GM12878 (cell line): ENCODE results near the gene IQCH.

ENCODE experiments used
- POLR2A ChIP-seq: IDR thresholded peaks from 2 replicates; pipeline ENCODE4 v1.6.1; 2011; ENCODE audit warnings: low read depth, mild to moderate bottlenecking, low read length
- POLR2AphosphoS5 ChIP-seq: IDR thresholded peaks from 2 replicates; pipeline ENCODE4 v1.6.1; 2011; ENCODE audit warnings: mild to moderate bottlenecking, low read length, inconsistent platforms
- TF ChIP-seq, protein P1 (sequence below): IDR thresholded peaks from 2 replicates; pipeline ENCODE4 v1.6.1; 2012; ENCODE audit warnings: low read depth, low read length, improper control_type of control experiment
- TF ChIP-seq, protein P2 (sequence below): IDR thresholded peaks from 2 replicates; pipeline ENCODE4 v1.6.1; 2011; ENCODE audit warnings: low read depth, low read length, improper control_type of control experiment, borderline replicate concordance
- TF ChIP-seq, protein P3 (sequence below): fragments of 450-650 bp; formaldehyde crosslinking; IDR thresholded peaks from 2 replicates; pipeline ENCODE4 v1.5.0; 2022; ENCODE audit warnings: mild to moderate bottlenecking, missing genetic modification characterization
- TF ChIP-seq, protein P4 (sequence below), 3 experiments: IDR thresholded peaks in 2 of 3; conservative IDR thresholded peaks in 1 of 3; 2 replicates each; pipeline ENCODE4 v1.5.1; 2011; ENCODE audit warnings: low read depth in 3 of 3, low read length in 3 of 3, mild to moderate bottlenecking in 3 of 3, control low read depth in 2 of 3, moderate library complexity in 2 of 3, inconsistent platforms in 1 of 3, mixed read lengths in 1 of 3; ENCODE audit not compliant: control insufficient read depth in 2 of 3, insufficient read depth in 1 of 3; ENCODE audit errors: extremely low read depth in 1 of 3

DNA sequence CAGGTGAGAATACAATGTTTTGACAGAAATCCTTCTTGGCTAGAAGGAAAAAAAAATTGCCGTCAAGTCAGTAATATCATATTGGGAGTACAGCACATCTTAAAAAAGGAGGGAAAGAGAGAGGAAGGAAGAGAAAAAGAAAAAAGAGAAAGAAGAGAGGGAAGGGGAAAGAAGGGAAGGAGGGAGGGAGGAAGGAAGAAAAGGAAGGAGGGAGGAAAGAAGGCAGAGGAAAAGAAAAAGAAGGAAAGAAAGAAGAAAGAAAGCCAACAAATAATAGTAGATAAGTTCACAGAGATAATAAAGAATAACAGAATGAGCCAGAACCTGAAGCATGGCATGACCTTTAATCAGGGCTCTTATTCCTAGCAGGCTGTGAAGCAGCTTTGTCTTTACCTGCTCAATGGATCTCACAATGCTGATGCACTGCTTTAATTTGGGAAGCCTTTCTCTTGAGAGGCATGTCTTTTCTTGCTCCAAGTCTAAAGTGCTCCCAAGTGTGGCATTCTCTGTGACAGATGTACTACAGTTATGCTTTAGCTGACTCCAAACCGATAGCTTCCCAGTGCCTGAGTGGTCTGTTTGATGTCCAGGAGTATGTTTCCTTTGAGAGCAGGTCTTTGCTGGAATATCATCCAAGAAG, 114.9 kb downstream of the IQCH start:
- TF ChIP-seq, protein P1, sequence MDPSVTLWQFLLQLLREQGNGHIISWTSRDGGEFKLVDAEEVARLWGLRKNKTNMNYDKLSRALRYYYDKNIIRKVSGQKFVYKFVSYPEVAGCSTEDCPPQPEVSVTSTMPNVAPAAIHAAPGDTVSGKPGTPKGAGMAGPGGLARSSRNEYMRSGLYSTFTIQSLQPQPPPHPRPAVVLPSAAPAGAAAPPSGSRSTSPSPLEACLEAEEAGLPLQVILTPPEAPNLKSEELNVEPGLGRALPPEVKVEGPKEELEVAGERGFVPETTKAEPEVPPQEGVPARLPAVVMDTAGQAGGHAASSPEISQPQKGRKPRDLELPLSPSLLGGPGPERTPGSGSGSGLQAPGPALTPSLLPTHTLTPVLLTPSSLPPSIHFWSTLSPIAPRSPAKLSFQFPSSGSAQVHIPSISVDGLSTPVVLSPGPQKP: no peak
- TF ChIP-seq POLR2A: no peak
- TF ChIP-seq, protein P2, sequence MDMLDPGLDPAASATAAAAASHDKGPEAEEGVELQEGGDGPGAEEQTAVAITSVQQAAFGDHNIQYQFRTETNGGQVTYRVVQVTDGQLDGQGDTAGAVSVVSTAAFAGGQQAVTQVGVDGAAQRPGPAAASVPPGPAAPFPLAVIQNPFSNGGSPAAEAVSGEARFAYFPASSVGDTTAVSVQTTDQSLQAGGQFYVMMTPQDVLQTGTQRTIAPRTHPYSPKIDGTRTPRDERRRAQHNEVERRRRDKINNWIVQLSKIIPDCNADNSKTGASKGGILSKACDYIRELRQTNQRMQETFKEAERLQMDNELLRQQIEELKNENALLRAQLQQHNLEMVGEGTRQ: no peak
- TF ChIP-seq POLR2AphosphoS5: no peak
- TF ChIP-seq, protein P3, sequence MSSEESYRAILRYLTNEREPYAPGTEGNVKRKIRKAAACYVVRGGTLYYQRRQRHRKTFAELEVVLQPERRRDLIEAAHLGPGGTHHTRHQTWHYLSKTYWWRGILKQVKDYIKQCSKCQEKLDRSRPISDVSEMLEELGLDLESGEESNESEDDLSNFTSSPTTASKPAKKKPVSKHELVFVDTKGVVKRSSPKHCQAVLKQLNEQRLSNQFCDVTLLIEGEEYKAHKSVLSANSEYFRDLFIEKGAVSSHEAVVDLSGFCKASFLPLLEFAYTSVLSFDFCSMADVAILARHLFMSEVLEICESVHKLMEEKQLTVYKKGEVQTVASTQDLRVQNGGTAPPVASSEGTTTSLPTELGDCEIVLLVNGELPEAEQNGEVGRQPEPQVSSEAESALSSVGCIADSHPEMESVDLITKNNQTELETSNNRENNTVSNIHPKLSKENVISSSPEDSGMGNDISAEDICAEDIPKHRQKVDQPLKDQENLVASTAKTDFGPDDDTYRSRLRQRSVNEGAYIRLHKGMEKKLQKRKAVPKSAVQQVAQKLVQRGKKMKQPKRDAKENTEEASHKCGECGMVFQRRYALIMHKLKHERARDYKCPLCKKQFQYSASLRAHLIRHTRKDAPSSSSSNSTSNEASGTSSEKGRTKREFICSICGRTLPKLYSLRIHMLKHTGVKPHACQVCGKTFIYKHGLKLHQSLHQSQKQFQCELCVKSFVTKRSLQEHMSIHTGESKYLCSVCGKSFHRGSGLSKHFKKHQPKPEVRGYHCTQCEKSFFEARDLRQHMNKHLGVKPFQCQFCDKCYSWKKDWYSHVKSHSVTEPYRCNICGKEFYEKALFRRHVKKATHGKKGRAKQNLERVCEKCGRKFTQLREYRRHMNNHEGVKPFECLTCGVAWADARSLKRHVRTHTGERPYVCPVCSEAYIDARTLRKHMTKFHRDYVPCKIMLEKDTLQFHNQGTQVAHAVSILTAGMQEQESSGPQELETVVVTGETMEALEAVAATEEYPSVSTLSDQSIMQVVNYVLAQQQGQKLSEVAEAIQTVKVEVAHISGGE: no peak
- TF ChIP-seq, protein P4, sequence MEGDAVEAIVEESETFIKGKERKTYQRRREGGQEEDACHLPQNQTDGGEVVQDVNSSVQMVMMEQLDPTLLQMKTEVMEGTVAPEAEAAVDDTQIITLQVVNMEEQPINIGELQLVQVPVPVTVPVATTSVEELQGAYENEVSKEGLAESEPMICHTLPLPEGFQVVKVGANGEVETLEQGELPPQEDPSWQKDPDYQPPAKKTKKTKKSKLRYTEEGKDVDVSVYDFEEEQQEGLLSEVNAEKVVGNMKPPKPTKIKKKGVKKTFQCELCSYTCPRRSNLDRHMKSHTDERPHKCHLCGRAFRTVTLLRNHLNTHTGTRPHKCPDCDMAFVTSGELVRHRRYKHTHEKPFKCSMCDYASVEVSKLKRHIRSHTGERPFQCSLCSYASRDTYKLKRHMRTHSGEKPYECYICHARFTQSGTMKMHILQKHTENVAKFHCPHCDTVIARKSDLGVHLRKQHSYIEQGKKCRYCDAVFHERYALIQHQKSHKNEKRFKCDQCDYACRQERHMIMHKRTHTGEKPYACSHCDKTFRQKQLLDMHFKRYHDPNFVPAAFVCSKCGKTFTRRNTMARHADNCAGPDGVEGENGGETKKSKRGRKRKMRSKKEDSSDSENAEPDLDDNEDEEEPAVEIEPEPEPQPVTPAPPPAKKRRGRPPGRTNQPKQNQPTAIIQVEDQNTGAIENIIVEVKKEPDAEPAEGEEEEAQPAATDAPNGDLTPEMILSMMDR (IDR thresholded peaks at IDR 0.05 in 2 of 3, conservative IDR thresholded peaks at IDR 0.05 in 1 of 3; ENCODE audit: control insufficient read depth in 2 of 3, extremely low read depth in 1 of 3, insufficient read depth in 1 of 3, low read depth in 3 of 3, low read length in 3 of 3): no peak
